Osteoblast (primary cell): Measurements from ENCODE around the gene KCNS3. TPM values are rescaled to one million over a fixed set of nuclear protein-coding genes. Genes with fewer than 3 reads are reported as not detected.
"Not testable (repeated sequence)": the region's sequence is repeated elsewhere in the genome, so short reads cannot be mapped to it uniquely, and the experiment has no call there.

ENCODE experiments used
- DNase-seq: peaks from one replicate; pipeline ENCODE4 v3.0.0; 2011; ENCODE audit warnings: low spot score, mixed read lengths; ENCODE audit not compliant: insufficient read length; ENCODE audit errors: missing footprints
- H2AFZ ChIP-seq: 2 replicates; pipeline ENCODE4 v1.6.0; 2011; ENCODE audit warnings: mild to moderate bottlenecking, low read length
- H3K27ac ChIP-seq: 2 replicates; pipeline ENCODE4 v1.5.1; 2011; ENCODE audit warnings: mild to moderate bottlenecking, low read depth, low read length, moderate library complexity
- H3K27me3 ChIP-seq: 2 replicates; pipeline ENCODE4 v1.6.0; 2012; ENCODE audit warnings: mild to moderate bottlenecking, control low read depth, inconsistent platforms, low read length, moderate library complexity; ENCODE audit not compliant: insufficient read depth
- H3K36me3 ChIP-seq: 2 replicates; pipeline ENCODE4 v1.5.1; 2011; ENCODE audit warnings: mild to moderate bottlenecking, low read length, control low read depth, moderate library complexity; ENCODE audit not compliant: insufficient read depth
- H3K4me1 ChIP-seq: 2 replicates; pipeline ENCODE4 v1.5.1; 2011; ENCODE audit warnings: mild to moderate bottlenecking, low read length, control low read depth, moderate library complexity; ENCODE audit not compliant: insufficient read depth
- H3K4me2 ChIP-seq: 2 replicates; pipeline ENCODE4 v1.6.0; 2011; ENCODE audit warnings: mild to moderate bottlenecking, low read length; ENCODE audit not compliant: insufficient read depth
- H3K4me3 ChIP-seq: fragments of 200-600 bp; sonication (generic); 3 replicates; pipeline ENCODE4 v1.5.1; 2012; ENCODE audit warnings: mild to moderate bottlenecking, low read length, inconsistent platforms; ENCODE audit not compliant: insufficient read depth
- H3K79me2 ChIP-seq: 2 replicates; pipeline ENCODE4 v1.6.0; 2012; ENCODE audit warnings: mild to moderate bottlenecking, low read length, control low read depth, inconsistent platforms; ENCODE audit not compliant: insufficient read depth
- H3K9me3 ChIP-seq: 2 replicates; pipeline ENCODE4 v1.5.1; 2011; ENCODE audit warnings: low read depth, low read length, control low read depth
- H4K20me1 ChIP-seq: 2 replicates; pipeline ENCODE4 v1.6.0; 2012; ENCODE audit warnings: mild to moderate bottlenecking, low read length, control low read depth; ENCODE audit not compliant: insufficient read depth
- CTCF ChIP-seq: IDR thresholded peaks from 2 replicates; pipeline ENCODE4 v1.5.1; 2011; ENCODE audit warnings: mild to moderate bottlenecking, low read depth, low read length, moderate library complexity; ENCODE audit errors: extremely low read depth
- total RNA-seq: library from RNA; depleted of rRNA; stranded (reverse); fragments of >200 nt; gene quantifications from 2 replicates; pipeline ENCODE4 v1.2.3, GENCODE V29; 2012

KCNS3 gene
- total RNA-seq, 1 donor, result 1.8 TPM

- no peaks in the 10 kb centered on the region for H3K79me2 ChIP-seq
- no peaks in the 10 kb centered on the region for H3K4me1 ChIP-seq
- H3K36me3 ChIP-seq, result no peaks in the 10 kb centered on the region
- H3K4me3 ChIP-seq, result no peak overlapping the region
- no peaks in the 10 kb centered on the region for H3K9me3 ChIP-seq
- no peak overlapping the region for H3K4me2 ChIP-seq
- DNase-seq, result peak; percentile 66
- H3K27ac ChIP-seq, result no peak overlapping the region
- no peaks in the 10 kb centered on the region for H4K20me1 ChIP-seq
- TF ChIP-seq CTCF, result no peak
- no peaks in the 10 kb centered on the region for H3K27me3 ChIP-seq
- no peak overlapping the region for H2AFZ ChIP-seq
These were observed 84.4 kb downstream of the KCNS3 start for GRCh38 chr2:17962876-17963275.

GRCh38 chr2:17963571-17963970 lies 85.1 kb downstream of the KCNS3 start:
- not testable (repeated sequence) for H3K27me3 ChIP-seq, H3K4me1 ChIP-seq, H3K4me2 ChIP-seq, H3K36me3 ChIP-seq, H3K9me3 ChIP-seq, DNase-seq, H3K27ac ChIP-seq, H3K79me2 ChIP-seq, H3K4me3 ChIP-seq, H4K20me1 ChIP-seq, H2AFZ ChIP-seq

- Histone ChIP-seq H2AFZ (no peak overlapping the region), H4K20me1 (no peaks in the 10 kb centered on the region), H3K79me2 (no peaks in the 10 kb centered on the region), H3K4me3 (no peak overlapping the region), H3K27ac (no peak overlapping the region), H3K4me2 (no peak overlapping the region), H3K27me3 (no peaks in the 10 kb centered on the region), H3K36me3 (no peaks in the 10 kb centered on the region), H3K9me3 (no peaks in the 10 kb centered on the region), H3K4me1 (no peaks in the 10 kb centered on the region)
- no peak for TF ChIP-seq CTCF
- no peak for DNase-seq
These were observed 86.7 kb downstream of the KCNS3 start for GRCh38 chr2:17965196-17965595.

GRCh38 chr2:17966798-17967197 lies 88.3 kb downstream of the KCNS3 start:
- Histone ChIP-seq H4K20me1 (no peaks in the 10 kb centered on the region), H3K27me3 (no peaks in the 10 kb centered on the region), H3K4me3 (no peak overlapping the region), H3K27ac (no peak overlapping the region), H3K9me3 (no peaks in the 10 kb centered on the region), H2AFZ (no peak overlapping the region), H3K4me1 (no peaks in the 10 kb centered on the region), H3K36me3 (no peaks in the 10 kb centered on the region), H3K79me2 (no peaks in the 10 kb centered on the region), H3K4me2 (no peak overlapping the region)
- TF ChIP-seq CTCF, result no peak
- no peak for DNase-seq
